Activated CD4-positive, CD25-positive, alpha-beta regulatory T cell treated with anti-CD3 and anti-CD28 coated beads, Interleukin-2, amount 50 U/mL, for 24 hours (primary cell): Measurements from ENCODE around the gene SFT2D3.

Source experiments
- ATAC-seq, 2 donors: fragments of 150-1000 bp; cut with Tn5 transposase; one replicate each; pipeline ENCODE4 v1.10.0; 2021; ENCODE audit warnings: mild to moderate bottlenecking in 1 of 2, moderate library complexity in 1 of 2

The SFT2D3 gene

GRCh38 chr2:127664895-127665225 lies 36.4 kb upstream of the SFT2D3 start:
- no peak for ATAC-seq

DNA sequence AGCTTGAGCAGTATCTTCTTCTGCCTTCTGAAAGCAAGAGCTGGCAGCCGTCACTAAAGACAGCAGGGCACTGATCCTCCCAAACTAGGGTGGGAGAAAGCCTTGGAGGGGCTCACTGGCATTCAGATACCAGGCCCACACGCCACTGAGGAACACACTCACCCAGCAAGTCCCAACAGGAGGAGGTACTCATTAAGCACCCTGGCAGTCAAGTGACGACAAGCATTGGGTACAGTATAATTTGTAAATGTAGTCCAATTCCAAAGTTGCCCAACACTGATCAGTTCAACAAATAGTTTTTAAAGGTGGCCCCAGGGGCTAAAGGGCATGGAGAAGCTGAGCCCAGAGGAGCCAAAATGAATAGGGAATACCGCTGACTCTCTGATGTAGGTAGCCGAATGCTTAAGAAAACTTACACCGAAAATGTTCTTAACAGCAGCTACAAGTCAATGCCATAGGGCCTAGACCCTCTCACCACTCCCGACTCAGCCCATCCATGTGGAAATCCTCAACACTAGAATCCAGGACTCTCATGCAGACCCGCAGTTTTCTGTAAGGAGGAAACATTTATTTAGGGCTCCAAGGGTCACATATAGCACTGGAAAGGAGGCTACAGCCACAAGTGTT lies 35.9 kb upstream of the SFT2D3 start:
- ATAC-seq = no peak

GRCh38 chr2:127669056-127669455 lies 32.2 kb upstream of the SFT2D3 start:
- ATAC-seq = no peak

- ATAC-seq = no peak
These were observed 31.0 kb upstream of the SFT2D3 start for GRCh38 chr2:127670055-127670956.

GRCh38 chr2:127670957-127671290 lies 30.4 kb upstream of the SFT2D3 start:
- ATAC-seq = no peak

GRCh38 chr2:127671557-127672302 lies 29.6 kb upstream of the SFT2D3 start:
- ATAC-seq = no peak

- no peak for ATAC-seq
These were observed 28.7 kb upstream of the SFT2D3 start for GRCh38 chr2:127672341-127673224.

- no peak for ATAC-seq
These were observed 27.8 kb upstream of the SFT2D3 start for GRCh38 chr2:127673291-127674069.

DNA sequence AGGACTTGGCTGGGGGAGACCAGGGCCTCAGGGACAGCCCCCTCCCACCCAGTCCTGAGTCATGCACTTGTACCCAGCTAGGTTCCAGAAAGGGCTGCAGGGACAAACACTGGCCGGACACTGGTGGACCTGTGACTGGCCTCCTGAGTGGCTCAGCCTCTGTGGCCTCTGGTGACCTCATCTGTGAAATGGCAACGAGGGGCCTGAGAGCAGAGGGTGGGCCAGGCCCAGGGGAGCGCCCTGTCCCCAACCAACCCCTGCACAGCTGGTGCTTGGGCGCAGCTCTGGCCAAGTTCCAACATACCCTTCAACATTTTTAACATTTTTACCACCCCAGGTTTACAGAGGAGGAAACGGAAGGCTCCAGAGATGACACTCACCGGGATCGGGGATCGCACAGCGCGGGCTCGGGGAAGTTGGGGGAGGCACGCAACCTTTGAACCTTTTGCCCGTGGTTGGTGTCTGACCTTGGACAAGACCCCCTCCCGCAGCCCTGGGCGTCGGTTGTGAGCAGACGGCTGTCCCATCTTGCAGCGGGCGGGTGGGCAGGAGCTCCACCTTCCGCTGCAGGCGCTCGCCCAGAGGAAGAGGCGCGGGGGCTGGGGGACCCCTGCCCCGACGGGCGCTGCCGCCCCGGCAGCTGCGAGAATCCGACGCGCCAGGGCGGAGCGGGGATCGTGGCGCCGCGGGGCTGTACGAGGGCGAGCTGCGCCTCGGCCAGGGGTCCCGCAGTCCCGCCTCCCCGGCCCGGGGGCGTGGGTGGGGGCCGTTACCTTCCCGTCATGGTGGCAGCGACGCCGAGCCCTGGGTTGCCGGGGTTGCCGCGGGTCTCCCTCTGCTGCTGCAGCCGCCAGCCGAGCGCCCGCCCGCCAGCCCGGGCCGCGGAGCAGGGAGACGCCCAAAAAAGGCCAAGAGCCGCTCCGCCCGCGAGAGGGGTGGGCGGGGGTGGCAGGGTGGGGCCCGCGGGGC lies 26.8 kb upstream of the SFT2D3 start:
- ATAC-seq = peak; percentile 21 to 34

DNA sequence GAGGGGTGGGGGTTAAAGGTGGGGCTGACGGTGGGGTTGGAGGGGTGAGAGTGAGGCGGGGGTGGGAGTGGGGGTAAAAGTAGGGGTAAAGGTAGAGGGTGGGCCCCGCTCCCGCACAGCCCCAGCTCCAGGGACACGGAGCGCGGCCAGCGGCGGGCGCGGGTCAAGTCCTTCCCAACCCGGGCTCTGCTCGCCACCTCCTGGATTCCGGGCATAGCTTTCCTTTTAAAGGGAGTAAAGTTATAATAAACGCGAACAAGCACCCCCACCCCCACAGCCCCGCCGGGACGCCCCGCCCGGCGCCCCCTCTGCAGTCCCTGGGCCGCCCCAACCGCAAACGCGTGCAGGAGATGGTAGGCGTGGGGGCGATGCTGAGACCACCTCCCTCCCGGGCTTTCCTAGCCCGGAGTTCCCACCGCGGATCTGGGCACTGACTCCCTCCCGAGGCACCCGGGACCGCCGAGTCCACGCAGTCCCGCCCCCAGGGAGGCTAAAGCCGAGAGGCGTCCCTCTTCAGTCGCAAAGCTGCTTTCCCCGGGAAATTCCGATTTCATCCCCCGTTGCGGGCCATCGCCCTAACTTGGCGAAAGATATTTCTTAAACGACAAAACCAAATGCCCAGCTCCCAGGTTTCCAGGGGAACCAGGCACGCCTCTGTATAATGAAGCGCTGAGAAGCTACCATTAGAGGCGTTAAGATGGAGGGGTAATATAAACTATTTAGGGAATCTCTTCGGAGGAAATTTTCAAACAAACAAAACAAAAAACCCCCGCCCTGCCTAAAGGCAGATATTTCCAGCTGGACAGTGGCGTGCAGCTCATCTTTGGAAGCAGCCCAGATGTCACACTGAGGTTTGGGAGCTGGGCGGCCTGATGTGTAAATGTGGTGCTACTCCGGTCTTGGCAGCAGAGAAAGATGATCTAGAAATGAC lies 25.7 kb upstream of the SFT2D3 start, which contains the start of gene LIMS2:
LIMS2 (minus strand) TSS at position 200 of the 931 bp plus-strand sequence. CDS start 506 bp downstream, outside the sequence.
- no peak for ATAC-seq

GRCh38 chr2:127676906-127677305 lies 24.4 kb upstream of the SFT2D3 start:
- no peak for ATAC-seq

- ATAC-seq = no peak
These were observed 22.8 kb upstream of the SFT2D3 start for GRCh38 chr2:127678531-127678930.

GRCh38 chr2:127678991-127679390 lies 22.3 kb upstream of the SFT2D3 start:
- ATAC-seq = no peak

DNA sequence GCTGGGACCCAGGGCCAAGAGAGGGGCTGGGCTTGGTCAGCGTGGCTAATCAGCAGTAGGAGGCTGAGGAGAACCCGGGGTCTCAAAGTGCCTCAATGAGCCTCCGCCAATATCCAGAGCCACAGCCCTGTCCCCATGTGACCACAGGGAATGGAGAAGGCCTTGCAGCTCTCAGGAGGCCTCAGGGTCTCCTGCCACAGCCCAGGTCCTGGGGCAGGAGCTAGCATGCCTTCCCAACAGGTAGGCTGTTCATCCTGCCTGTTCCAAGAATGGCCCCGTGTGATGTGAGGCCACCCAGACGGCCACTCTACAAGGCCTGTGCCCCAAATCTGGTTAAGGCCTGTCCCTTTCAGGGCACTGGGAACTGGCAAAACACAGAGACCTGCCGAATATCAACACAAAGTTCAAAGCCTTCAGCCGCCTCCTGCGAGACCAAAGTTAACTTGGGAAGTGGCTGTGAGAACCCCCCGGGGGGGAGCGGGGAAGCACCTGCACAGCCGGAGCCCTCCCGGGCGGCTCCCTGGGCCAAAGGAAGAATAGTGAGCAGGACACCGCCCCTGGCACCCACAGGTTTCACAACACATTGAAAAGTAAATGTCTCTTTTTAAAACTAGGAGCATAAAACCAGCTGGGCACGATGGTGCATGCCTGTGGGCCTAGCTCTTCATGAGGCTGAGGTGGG lies 21.5 kb upstream of the SFT2D3 start:
- no peak for ATAC-seq

GRCh38 chr2:127680706-127681287 lies 20.5 kb upstream of the SFT2D3 start:
- no peak for ATAC-seq

DNA sequence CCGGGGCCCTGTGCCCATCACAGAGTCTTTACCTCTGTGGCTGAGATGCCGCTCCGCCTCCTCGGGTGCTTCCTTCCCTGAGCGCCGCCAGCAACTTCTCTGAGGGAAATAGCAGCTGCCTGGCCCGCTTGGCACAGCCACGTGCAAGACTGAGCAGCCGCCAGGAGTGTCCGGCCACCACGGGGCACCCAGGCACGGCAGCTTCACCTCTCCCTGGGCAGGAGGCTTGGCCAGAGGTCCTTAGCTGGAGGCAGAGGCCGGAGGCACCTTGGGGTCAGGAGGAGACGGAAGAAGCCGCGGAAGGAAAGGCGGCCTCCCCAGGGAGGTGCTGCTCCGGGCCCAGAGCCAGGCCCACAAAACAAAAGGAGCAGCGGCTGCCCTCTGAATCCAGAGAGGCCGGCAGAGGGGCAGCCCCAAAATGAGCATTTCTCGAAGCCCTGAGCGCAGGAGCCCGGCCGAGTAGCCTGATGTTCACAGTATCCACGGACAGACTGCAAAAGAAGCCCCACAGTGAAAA lies 20.0 kb upstream of the SFT2D3 start:
- no peak for ATAC-seq

GRCh38 chr2:127681976-127682857 lies 19.1 kb upstream of the SFT2D3 start:
- ATAC-seq = no peak
